ENCODE results near the gene PVALEF.

PVALEF gene

DNA sequence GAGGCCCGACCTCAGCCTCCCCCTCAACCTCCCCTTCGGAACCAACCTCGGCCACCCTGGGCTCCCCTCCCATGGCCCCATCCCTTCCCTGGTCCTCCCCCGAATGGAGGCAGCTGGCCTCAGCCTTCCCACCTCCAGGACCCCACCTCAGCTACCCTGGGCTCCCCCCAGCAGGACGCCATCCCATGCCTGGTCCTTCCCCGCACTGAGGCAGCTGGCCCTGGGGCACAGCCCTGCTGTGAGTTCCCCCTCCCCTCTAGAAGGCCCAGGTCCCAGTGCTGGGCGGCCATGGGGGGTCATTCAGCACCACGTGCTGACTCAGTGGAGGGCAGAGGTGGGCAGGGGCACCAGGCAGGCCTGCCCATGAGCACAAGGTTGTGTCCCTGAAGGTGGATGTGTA lies 28.9 kb upstream of the PVALEF start:
- no peaks in the 10 kb centered on the region for H3K4me1 ChIP-seq (ENCODE audit: low read length)
- H4K20me1 ChIP-seq (ENCODE audit: insufficient read depth, low read length): no peaks in the 10 kb centered on the region

DNA sequence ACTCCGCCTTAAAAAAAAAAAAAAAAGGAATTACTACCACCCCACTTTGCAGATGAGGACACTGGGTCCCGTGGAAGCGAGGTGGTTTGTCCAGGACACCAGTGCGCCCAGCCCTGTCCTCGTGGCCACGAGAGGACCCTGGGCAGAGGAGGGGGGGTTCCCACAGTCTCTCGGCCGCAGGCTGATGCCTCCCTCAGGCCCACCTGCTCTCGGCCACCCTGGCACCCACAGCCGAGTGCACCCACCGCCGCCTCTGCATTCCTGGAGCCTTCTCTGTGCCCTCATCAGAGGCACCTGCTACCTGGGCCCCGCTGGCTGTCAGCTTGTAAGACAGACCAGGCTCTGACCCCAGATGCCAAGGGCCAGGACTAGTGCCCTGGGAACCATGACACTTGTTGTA lies 28.1 kb upstream of the PVALEF start:
- no peaks in the 10 kb centered on the region for H3K9me3 ChIP-seq (ENCODE audit: insufficient read depth, low read length)
- H4K20me1 ChIP-seq (ENCODE audit: insufficient read depth, low read length): no peaks in the 10 kb centered on the region
- no peaks in the 10 kb centered on the region for H3K79me2 ChIP-seq (ENCODE audit: low read length)
- H3K27ac ChIP-seq (ENCODE audit: low read length): no peak overlapping the region
- TF ChIP-seq EZH2phosphoT487 (IDR thresholded peaks at IDR 0.05; ENCODE audit: low read depth) (no peak), CTCF (IDR thresholded peaks at IDR 0.05; ENCODE audit: low read depth, low read length) (no peak)
- H3K4me1 ChIP-seq (ENCODE audit: low read length): no peaks in the 10 kb centered on the region
- H3K4me3 ChIP-seq (ENCODE audit: low read length): no peak overlapping the region
- H3K9ac ChIP-seq (ENCODE audit: low read length): no peak overlapping the region
- no peaks in the 10 kb centered on the region for H3K27me3 ChIP-seq (ENCODE audit: low read depth, low read length)
- no peaks in the 10 kb centered on the region for H3K36me3 ChIP-seq (replicated peaks; ENCODE audit: low read depth, low read length)
- no peak overlapping the region for H2AFZ ChIP-seq (ENCODE audit: low read depth, low read length)
- H3K4me2 ChIP-seq (ENCODE audit: low read length): no peak overlapping the region

More for the DNA sequence above, 28.9 kb upstream of the PVALEF start:
- Histone ChIP-seq H2AFZ (ENCODE audit: low read depth, low read length) (no peak overlapping the region), H3K27me3 (ENCODE audit: low read depth, low read length) (no peaks in the 10 kb centered on the region), H3K36me3 (replicated peaks; ENCODE audit: low read depth, low read length) (no peaks in the 10 kb centered on the region), H3K9ac (ENCODE audit: low read length) (no peak overlapping the region), H3K79me2 (ENCODE audit: low read length) (no peaks in the 10 kb centered on the region), H3K4me3 (ENCODE audit: low read length) (no peak overlapping the region), H3K4me2 (ENCODE audit: low read length) (no peak overlapping the region), H3K27ac (ENCODE audit: low read length) (no peak overlapping the region), H3K9me3 (ENCODE audit: insufficient read depth, low read length) (no peaks in the 10 kb centered on the region)
- TF ChIP-seq CTCF (IDR thresholded peaks at IDR 0.05; ENCODE audit: low read depth, low read length) (no peak), EZH2phosphoT487 (IDR thresholded peaks at IDR 0.05; ENCODE audit: low read depth) (no peak)

- H2AFZ ChIP-seq (ENCODE audit: low read depth, low read length): no peak overlapping the region
- H3K27ac ChIP-seq (ENCODE audit: low read length): no peak overlapping the region
- no peak overlapping the region for H3K4me2 ChIP-seq (ENCODE audit: low read length)
- H3K4me3 ChIP-seq (ENCODE audit: low read length): no peak overlapping the region
- no peaks in the 10 kb centered on the region for H3K9me3 ChIP-seq (ENCODE audit: insufficient read depth, low read length)
- no peaks in the 10 kb centered on the region for H3K79me2 ChIP-seq (ENCODE audit: low read length)
- H3K27me3 ChIP-seq (ENCODE audit: low read depth, low read length): no peaks in the 10 kb centered on the region
- H4K20me1 ChIP-seq (ENCODE audit: insufficient read depth, low read length): no peaks in the 10 kb centered on the region
- H3K4me1 ChIP-seq (ENCODE audit: low read length): no peaks in the 10 kb centered on the region
- no peak overlapping the region for H3K9ac ChIP-seq (ENCODE audit: low read length)
- no peaks in the 10 kb centered on the region for H3K36me3 ChIP-seq (replicated peaks; ENCODE audit: low read depth, low read length)
- no peak for TF ChIP-seq EZH2phosphoT487 (IDR thresholded peaks at IDR 0.05; ENCODE audit: low read depth)
- no peak for TF ChIP-seq CTCF (IDR thresholded peaks at IDR 0.05; ENCODE audit: low read depth, low read length)
Measured at GRCh38 chr17:81138083-81138482, 27.2 kb upstream of the PVALEF start.

DNA sequence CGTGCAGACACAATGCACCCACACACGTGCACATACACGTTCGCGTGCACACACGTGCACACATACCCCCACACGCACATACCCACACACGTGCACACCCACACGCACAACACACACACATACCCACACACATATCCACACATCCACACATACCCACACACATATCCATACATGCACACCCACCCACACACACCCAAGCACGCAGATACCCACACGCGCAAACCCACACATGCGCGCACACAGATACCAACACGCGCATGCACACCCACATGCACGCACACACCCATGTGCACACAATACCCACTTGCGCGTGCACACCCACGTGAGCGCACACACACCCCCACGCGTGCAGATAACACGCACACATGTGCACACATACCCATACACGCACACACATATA lies 26.8 kb upstream of the PVALEF start:
- Histone ChIP-seq H3K36me3 (replicated peaks; ENCODE audit: low read depth, low read length) (no peaks in the 10 kb centered on the region), H3K27me3 (ENCODE audit: low read depth, low read length) (no peaks in the 10 kb centered on the region), H3K9me3 (ENCODE audit: insufficient read depth, low read length) (no peaks in the 10 kb centered on the region), H3K79me2 (ENCODE audit: low read length) (no peaks in the 10 kb centered on the region), H3K9ac (ENCODE audit: low read length) (no peak overlapping the region), H3K4me3 (ENCODE audit: low read length) (no peak overlapping the region), H4K20me1 (ENCODE audit: insufficient read depth, low read length) (no peaks in the 10 kb centered on the region), H3K4me1 (ENCODE audit: low read length) (no peaks in the 10 kb centered on the region), H2AFZ (ENCODE audit: low read depth, low read length) (no peak overlapping the region), H3K4me2 (ENCODE audit: low read length) (no peak overlapping the region), H3K27ac (ENCODE audit: low read length) (no peak overlapping the region)
- TF ChIP-seq CTCF (IDR thresholded peaks at IDR 0.05; ENCODE audit: low read depth, low read length) (no peak), EZH2phosphoT487 (IDR thresholded peaks at IDR 0.05; ENCODE audit: low read depth) (no peak)
